ENCODE data around the gene PTPN1. TPM values are rescaled to one million over a fixed set of nuclear protein-coding genes. Genes with fewer than 3 reads are reported as not detected.

Gene PTPN1
- total and polyA plus RNA-seq, 2 of the 13 experiments (the other 11 are each of a cell fraction or from before 2014, with no cell fraction given), result 17.7 to 37.2 TPM

GRCh38 chr20:50464026-50464724 lies 46.0 kb upstream of the PTPN1 start (continued):
- no peak for TF ChIP-seq ZNF207 (IDR thresholded peaks at IDR 0.05; ENCODE audit: borderline replicate concordance)
- no peak for TF ChIP-seq XBP1 (CRISPR knock-in tag; IDR thresholded peaks at IDR 0.05)
- no peak for TF ChIP-seq CREB1 (IDR thresholded peaks at IDR 0.05)
- TF ChIP-seq CREB1 (CRISPR knock-in tag; IDR thresholded peaks at IDR 0.05), result no peak
- TF ChIP-seq NFKB2 (CRISPR knock-in tag; IDR thresholded peaks at IDR 0.05; ENCODE audit: borderline replicate concordance), result peak; percentile 50; the same call in 1 of the 2 replicates
- TF ChIP-seq ZNF251 (CRISPR knock-in tag; IDR thresholded peaks at IDR 0.05), result no peak
- TF ChIP-seq DNMT1 (CRISPR knock-in tag; IDR thresholded peaks at IDR 0.05), result no peak
- TF ChIP-seq CCDC6 (CRISPR knock-in tag; IDR thresholded peaks at IDR 0.05), result peak; percentile 62; the same call in 1 of the 2 replicates
- TF ChIP-seq TGIF2 (CRISPR knock-in tag; IDR thresholded peaks at IDR 0.05), result no peak; the same call in none of the 2 replicates
- peak; percentile 97 for TF ChIP-seq ADNP (CRISPR knock-in tag; IDR thresholded peaks at IDR 0.05)

- CTCF ChIA-PET (ENCODE audit: low intra/inter-chr PET ratio, low total read pairs), result interaction anchor here (1.2 to 7.3 kb wide), 5 partner anchors 115 to 286 kb away, joined by 4 to 138 read pairs (median 6); partner anchors contain the start of gene CEBPB
- peak overlapping the region; percentile 57; the same call in 1 of the 2 replicates for H3K9ac ChIP-seq (ENCODE audit: insufficient read depth, low read depth, low read length)
- no peaks in the 10 kb centered on the region for H3K36me3 ChIP-seq (replicated peaks in 1 of 2; ENCODE audit: control insufficient read depth in 1 of 2, insufficient read depth in 2 of 2, low read length in 2 of 2)
- peak; percentile 46 for DNase-seq (ENCODE audit: low spot score)
- no peaks in the 10 kb centered on the region for H3K79me2 ChIP-seq (ENCODE audit: insufficient read depth, low read length)
- peak overlapping the region; percentile 99 for H3K4me2 ChIP-seq (ENCODE audit: low read depth, low read length)
- H3K27me3 ChIP-seq (ENCODE audit: control insufficient read depth in 1 of 2, insufficient read depth in 2 of 2, low read length in 2 of 2), result no peaks in the 10 kb centered on the region
- H2AFZ ChIP-seq (ENCODE audit: low read length), result peak overlapping the region; percentile 24
- no TSS peak for BruUV-seq (replicated peaks)
- no peak for FAIRE-seq
- in situ Hi-C loops (cut with HindIII; ENCODE audit: extremely low pct_ligation_motif_present, low pct_unique_long_range_greater_than_20kb) (loop anchor here (5.0 kb wide), 3 partner anchors 63 to 278 kb away; no protein-coding TSS in a partner anchor), intact Hi-C loops (cut with micrococcal nuclease; ENCODE audit: unreplicated experiment) (loop anchor here (1.0 to 5.0 kb wide), 3 partner anchors 158 to 353 kb away; partner anchors contain the start of gene UBE2V1)
- POLR2A ChIA-PET, result interaction anchor here (0.5 to 9.0 kb wide), 12 partner anchors 9 to 343 kb away, joined by 3 to 98 read pairs (median 3); partner anchors contain the start of gene CEBPB
- peaks cover 76% of the 10 kb centered on the region for H3K4me1 ChIP-seq (ENCODE audit: insufficient read depth, low read length)
- H3K9me3 ChIP-seq (ENCODE audit: low read length), result no peaks in the 10 kb centered on the region
- H4K20me1 ChIP-seq (ENCODE audit: insufficient read depth, low read length), result no peaks in the 10 kb centered on the region
- no peak overlapping the region for H3K27ac ChIP-seq (ENCODE audit: extremely low read length, insufficient read depth, low read length)
- 5% methylated on average over 14 of the region's 14 CpGs for WGBS (ENCODE audit: low lambda C conversion rate)
- H3K4me3 ChIP-seq (replicated peaks in 1 of 3; ENCODE audit: insufficient read depth in 1 of 3, low read depth in 2 of 3, low read length in 3 of 3), result peak overlapping the region in 2 of 3 experiments; percentile 27 to 67; a peak in 2 of 6 replicates
- ATAC-seq, result peak; percentile 14; the same call in 1 of the 3 replicates
- TF ChIP-seq ARID3A (IDR thresholded peaks at IDR 0.05; ENCODE audit: low read depth, low read length) (no peak), GTF3A (CRISPR knock-in tag; conservative IDR thresholded peaks at IDR 0.05) (0 out of 2 replicates have a peak, but pooled peaks have one; percentile 10), CHD2 (IDR thresholded peaks at IDR 0.05; ENCODE audit: low read depth, low read length) (no peak), ERF (CRISPR knock-in tag; IDR thresholded peaks at IDR 0.05) (0 out of 2 replicates have a peak, but pooled peaks have one; percentile 14), ZNF770 (CRISPR knock-in tag; IDR thresholded peaks at IDR 0.05) (0 out of 2 replicates have a peak, but pooled peaks have one; percentile 2), TERF1 (CRISPR knock-in tag; IDR thresholded peaks at IDR 0.05) (peak; percentile 84; the same call in 1 of the 2 replicates)
These were observed 45.2 kb upstream of the PTPN1 start for GRCh38 chr20:50464725-50465650.
